Hepatocyte (in vitro differentiated cells): ENCODE measurements around the gene CAMKK1.

Experiments
- EZH2 ChIP-seq: fragments of 200-600 bp; sonication (generic); IDR thresholded peaks from 2 replicates; pipeline ENCODE4 v1.6.1; 2016; ENCODE audit warnings: antibody characterized with exemption, mild to moderate bottlenecking, borderline replicate concordance
- EZH2phosphoT487 ChIP-seq: fragments of 200-600 bp; sonication (generic); IDR thresholded peaks from one replicate; pipeline ENCODE4 v1.6.1; 2018; ENCODE audit warnings: antibody characterized with exemption, mild to moderate bottlenecking, low read depth, moderate library complexity; ENCODE audit not compliant: unreplicated experiment, severe bottlenecking
- TF ChIP-seq, protein P1 (sequence below): fragments of 200-600 bp; sonication (generic); IDR thresholded peaks from 2 replicates; pipeline ENCODE4 v1.5.1; 2016; ENCODE audit warnings: antibody characterized with exemption, mild to moderate bottlenecking; ENCODE audit not compliant: poor library complexity

DNA sequence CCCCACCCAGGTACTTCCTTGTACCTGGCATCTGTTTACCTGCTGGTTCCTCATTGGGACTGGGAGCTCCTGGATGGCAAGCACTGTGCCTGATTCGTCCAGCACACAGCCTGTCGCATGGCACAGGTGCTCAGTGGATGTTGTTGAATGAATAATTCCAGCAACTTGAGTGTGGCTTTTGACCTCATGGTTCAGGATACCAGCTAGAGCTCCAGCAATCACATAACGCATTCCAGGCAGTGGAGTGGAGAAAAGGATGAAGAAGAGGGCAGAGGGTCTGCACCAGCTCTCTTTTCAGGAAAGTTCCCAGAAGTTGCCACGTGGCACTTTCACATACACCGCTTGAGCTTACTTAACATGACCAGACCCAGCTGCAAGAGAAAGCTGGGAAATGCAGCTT is 1.3 kb upstream of the CAMKK1 start:
- TF ChIP-seq, protein P1, sequence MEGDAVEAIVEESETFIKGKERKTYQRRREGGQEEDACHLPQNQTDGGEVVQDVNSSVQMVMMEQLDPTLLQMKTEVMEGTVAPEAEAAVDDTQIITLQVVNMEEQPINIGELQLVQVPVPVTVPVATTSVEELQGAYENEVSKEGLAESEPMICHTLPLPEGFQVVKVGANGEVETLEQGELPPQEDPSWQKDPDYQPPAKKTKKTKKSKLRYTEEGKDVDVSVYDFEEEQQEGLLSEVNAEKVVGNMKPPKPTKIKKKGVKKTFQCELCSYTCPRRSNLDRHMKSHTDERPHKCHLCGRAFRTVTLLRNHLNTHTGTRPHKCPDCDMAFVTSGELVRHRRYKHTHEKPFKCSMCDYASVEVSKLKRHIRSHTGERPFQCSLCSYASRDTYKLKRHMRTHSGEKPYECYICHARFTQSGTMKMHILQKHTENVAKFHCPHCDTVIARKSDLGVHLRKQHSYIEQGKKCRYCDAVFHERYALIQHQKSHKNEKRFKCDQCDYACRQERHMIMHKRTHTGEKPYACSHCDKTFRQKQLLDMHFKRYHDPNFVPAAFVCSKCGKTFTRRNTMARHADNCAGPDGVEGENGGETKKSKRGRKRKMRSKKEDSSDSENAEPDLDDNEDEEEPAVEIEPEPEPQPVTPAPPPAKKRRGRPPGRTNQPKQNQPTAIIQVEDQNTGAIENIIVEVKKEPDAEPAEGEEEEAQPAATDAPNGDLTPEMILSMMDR: no peak
- TF ChIP-seq EZH2 (no peak), EZH2phosphoT487 (no peak)
